ENCODE results near the gene ZDHHC5.

Gene ZDHHC5

DNA sequence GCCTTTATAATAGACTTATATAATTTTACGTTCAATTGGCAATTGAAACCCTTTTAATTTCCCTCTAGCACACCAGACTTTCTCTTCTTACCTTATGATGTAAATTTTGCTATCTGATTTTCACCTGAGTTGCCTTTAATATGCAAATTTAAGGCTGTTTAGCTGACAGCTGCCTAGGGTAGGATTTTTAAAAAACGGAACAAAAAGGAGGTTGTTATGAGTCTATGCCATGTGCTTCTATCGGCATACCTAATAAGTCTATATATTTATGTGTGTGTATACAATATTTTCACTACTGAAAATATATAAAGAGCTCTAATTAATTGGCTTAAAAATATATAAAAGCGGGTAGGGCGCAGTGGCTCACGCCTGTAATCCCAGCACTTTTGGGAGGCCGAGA lies 61.6 kb downstream of the ZDHHC5 start:
- DNase-seq (ENCODE audit: low read depth): no peak

DNA sequence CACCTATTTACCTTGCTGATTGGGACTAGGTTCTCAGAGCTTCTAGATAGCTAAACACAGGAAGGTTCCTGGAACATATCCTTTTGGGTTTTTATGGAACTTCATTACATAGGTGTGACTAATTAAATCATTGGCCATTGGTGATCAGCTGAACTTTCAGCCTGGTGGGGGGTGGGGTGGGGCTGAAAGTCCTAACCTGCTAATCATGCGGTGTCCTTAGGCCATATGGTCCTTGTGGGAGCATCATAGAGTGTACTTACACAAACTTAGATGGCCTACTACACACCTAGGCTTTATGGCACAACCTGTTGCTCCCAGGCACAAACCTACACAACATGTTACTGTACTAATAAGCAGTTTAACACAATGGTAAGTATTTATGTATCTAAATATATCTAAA lies 64.7 kb downstream of the ZDHHC5 start:
- no peak for DNase-seq (ENCODE audit: low read depth)

DNA sequence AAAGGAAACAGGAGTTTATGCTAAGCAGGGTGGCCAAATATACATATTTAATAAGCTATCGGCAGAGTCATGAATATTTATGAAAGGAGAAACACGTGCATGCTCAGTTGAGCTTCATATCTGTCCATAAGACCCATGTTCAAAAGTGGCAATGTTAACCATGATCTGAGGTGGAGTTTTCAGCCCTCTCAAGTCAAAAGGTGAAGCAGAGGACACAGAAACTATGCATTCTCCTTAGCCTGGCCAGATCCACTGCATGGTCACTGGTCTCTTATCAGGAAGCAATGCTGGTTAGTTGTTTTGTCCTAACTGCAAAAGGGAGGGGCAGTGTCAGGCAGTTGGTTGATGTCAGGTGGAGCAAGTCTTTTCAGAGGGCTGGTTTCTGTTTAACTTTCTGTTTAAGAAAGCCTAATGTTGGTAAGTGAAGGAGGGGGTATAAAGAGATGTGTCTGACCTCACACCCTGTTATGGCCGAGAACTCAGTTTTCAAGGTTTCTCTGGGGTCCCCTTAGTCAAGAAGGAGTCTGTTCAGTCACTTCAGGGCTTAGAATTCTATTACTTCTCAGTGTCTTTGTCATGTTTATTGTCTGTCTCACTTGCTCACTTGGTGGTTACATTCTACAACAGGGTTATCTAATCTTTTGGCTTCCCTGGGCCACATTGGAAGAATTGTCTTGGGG lies 67.8 kb downstream of the ZDHHC5 start:
- no peak for DNase-seq (ENCODE audit: low read depth)

DNA sequence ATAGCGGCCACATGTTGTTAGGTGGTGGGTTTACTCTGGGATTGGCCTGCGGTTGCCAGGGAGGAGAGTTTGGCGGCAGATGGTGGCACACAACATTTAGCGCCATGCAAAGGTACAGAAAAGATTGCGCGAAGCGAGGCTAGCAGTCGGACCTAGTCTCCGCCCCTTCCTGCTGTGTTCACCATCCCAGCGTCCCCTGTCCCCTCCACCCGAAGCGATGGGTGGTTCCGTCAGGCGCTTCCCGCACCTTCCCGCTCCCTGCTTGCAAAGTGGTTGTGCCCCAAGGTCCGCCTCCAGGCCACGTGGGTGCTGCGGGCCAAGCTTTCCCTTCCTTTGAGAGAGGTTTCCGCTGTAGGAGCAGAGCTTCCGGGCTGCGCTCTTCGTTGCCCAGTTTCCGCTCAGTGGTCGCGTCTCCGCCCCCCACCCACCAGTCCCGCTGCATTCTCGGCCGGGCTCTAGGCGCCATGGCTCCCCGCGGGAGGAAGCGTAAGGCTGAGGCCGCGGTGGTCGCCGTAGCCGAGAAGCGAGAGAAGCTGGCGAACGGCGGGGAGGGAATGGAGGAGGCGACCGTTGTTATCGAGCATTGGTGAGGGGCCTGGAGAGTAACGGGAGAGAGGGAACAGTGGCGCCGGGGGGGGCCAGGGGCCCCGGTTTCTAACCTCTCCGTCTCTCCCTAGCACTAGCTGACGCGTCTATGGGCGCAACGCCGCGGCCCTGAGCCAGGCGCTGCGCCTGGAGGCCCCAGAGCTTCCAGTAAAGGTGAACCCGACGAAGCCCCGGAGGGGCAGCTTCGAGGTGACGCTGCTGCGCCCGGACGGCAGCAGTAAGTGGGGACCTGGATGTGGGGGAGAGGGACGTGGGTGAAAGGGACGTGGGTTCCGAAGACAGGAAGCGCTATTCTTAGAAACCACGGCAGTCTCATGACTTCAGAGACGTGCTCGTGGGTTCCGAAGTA lies 73.5 kb downstream of the ZDHHC5 start, which contains the start of gene SELENOH:
TSS of gene SELENOH (plus strand) at position 360 of the 955 bp plus-strand sequence. CDS start at position 465, 105 bp downstream.
- peak; percentile 86 for DNase-seq (ENCODE audit: low read depth)

DNA sequence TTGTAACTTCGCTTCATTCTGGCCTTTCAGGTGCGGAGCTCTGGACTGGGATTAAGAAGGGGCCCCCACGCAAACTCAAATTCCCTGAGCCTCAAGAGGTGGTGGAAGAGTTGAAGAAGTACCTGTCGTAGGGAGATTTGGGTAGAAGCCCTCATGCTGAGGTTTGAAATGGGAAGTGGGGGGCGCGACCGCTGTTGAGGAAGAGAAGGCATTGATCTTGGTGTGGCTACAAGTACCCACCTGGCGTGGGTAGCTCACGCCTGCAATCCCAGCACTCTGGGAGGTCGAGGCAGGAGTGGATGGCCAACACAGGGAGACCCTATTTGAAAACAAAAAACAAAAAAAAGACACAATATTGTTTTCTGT lies 74.2 kb downstream of the ZDHHC5 start:
- DNase-seq (ENCODE audit: low read depth): no peak

DNA sequence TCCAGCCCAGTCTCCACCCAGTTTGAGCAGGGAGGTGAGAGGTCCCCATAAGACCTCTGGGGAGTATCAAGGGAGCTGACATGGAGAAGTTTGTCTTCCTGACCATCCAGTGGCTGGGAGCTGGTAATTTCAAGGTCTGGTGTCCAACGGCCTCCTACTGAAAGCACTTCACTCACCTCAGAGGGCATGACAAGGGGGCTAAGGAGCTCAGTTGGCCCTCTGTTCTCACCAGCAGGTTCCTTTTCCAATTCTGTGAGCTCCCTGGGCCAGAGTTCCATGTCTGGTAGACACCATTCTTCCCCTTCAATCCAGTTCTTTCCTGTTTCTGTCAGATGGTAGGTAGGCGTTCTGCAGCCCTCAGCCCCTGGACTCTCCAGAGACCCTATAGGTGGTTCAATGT lies 76.4 kb downstream of the ZDHHC5 start:
- DNase-seq (ENCODE audit: low read depth): no peak

DNA sequence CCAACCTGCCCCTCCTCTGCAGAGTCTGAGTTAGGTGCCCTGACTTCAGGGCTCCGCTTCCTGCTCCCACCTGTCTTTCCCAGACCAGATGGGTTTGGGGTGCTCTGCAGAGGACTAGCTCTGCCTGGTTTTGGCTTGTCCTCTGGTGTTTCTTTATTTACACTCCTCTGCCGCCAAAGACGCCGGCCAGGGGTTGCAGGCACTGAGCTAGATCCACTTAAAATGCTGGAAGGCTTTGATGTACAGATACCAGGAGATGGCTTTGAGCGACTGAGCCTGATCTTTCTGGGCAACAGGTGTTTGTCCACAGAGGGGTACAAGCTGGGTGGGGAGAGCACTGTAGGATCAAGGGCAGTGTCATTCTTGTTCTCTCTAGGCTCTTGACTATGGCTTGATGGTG lies 77.3 kb downstream of the ZDHHC5 start:
- DNase-seq (ENCODE audit: low read depth): no peak

DNA sequence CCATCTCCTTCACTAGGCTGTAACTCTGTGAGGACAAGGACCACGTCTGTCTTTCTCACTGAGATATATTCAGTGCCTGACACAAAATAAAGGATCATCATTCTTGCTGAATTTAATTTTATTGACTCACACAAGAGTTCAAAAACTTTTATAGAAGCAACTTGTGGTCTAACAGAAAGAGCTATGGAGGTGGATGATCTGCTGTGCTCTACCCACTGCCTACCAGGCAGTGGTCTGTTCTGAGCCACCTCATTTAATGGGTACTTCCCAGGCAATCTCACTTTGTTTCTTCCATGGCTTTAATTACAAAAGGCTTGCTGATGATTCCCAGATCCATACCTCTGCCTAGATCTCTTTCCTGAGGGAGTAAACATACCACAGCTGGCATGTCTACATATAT lies 79.0 kb downstream of the ZDHHC5 start:
- DNase-seq (ENCODE audit: low read depth): no peak
